Measurements from ENCODE around the gene MRPS35.
A peak's percentile ranks its signal among the peaks of the same experiment; 100 is the strongest.

Gene MRPS35

DNA sequence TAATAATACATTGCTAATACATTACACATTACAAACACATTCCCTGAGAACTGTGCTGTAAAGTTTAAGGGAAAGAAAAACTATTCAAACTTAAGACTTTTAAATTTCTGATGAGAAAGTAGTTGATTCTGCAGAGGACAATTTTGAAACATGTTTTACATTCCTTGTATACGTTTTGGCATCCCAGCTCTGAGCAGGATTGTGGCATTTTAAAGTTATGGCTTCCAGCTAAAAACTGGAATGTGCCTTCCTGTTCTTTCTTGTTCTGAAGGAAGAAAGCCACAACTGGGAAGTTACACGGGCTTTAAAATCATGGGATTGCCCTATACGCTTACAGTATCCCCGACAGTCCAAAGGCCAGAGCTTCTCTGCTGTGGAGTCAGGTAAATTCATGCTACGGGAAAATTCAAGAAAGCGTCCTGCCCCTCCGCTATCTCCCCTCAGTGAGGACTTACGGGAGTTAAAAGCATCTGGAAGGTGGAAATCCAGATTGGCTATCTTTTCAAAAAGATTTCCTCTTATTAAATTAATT lies 58.6 kb downstream of the MRPS35 start:
- TF ChIP-seq, protein P1, sequence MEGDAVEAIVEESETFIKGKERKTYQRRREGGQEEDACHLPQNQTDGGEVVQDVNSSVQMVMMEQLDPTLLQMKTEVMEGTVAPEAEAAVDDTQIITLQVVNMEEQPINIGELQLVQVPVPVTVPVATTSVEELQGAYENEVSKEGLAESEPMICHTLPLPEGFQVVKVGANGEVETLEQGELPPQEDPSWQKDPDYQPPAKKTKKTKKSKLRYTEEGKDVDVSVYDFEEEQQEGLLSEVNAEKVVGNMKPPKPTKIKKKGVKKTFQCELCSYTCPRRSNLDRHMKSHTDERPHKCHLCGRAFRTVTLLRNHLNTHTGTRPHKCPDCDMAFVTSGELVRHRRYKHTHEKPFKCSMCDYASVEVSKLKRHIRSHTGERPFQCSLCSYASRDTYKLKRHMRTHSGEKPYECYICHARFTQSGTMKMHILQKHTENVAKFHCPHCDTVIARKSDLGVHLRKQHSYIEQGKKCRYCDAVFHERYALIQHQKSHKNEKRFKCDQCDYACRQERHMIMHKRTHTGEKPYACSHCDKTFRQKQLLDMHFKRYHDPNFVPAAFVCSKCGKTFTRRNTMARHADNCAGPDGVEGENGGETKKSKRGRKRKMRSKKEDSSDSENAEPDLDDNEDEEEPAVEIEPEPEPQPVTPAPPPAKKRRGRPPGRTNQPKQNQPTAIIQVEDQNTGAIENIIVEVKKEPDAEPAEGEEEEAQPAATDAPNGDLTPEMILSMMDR (IDR thresholded peaks at IDR 0.05; ENCODE audit: extremely low read depth, insufficient read depth, missing control alignments): no peak
- in situ Hi-C loops (cut with MboI; ENCODE audit: low pct_unique_long_range_greater_than_20kb, low sequenced_read_pairs, unreplicated experiment): no loop called here
- DNase-seq (ENCODE audit: low spot score): no peak

DNA sequence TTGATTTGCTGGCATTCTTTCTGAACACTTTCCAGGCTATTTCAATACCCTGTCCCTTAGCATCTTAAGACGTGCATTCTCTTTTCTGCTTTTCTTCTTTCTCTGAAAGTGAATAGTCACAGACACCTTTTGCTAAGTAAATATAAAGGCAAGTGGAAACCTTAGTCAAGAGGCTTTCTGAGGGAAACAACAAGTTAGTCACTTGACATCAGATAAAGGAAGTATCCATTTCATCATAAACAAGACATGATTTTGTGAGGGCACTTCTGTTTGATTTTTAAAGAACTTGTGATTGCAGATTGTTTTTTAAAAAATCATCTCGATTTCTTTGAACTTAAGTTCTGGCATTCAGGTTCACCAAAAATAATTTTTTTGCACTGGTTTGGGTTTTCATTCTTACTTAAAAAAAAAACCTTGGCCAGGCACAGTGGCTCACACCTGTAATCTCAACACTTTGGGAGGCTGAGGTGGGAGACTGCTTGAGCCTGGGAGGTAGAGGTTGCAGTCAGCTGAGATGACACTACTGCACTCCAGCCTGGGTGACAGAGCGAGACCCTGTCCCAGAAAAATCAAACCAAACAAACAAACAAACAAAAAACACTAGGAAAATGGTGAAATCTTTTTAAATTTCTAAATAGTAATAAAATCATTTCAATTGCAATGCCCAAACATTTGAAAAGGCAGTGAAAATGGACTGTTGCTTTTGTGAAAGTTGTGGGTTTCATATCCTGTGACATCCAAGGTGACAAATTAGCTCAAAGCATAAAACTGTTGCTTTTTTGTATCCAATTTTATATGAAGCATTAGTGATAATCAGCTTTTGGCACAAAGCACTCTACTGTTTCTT lies 61.1 kb downstream of the MRPS35 start:
- in situ Hi-C loops (cut with MboI; ENCODE audit: low pct_unique_long_range_greater_than_20kb, low sequenced_read_pairs, unreplicated experiment): no loop called here

DNA sequence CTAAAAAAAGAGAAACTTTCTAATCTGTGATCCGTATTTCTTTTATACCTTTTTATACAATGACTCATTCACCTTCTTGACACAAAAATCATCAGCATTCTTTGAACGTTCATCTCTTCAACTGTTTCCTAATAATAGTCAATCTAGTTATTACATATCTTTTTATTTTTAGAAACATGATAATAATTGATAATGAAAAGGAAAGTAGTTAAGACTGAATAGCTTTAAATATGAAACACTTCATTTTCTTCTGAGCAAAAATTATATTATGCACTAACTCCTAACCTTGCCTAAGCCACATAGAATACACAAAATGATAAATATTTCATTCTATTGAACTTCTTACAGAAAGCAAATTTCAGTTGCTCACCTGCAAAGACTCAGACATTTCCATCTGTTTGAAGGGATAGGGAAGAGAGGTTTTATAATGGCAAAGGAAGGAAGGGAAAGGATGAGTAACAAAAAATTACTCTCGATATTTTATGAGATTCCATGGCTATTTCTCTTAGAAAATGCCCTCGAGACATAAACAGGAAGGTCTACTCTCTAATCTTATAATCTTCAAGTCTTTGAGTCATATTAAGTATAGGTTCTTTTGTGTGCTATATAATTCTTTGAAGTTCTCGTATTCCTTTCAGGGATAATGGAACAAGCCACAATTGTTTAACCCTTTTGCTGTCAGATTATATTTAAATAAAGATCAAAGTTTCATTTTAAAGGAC lies 61.9 kb downstream of the MRPS35 start:
- in situ Hi-C loops (cut with MboI; ENCODE audit: low pct_unique_long_range_greater_than_20kb, low sequenced_read_pairs, unreplicated experiment): no loop called here
- no peak for DNase-seq (ENCODE audit: low spot score)
- TF ChIP-seq, protein P1 (IDR thresholded peaks at IDR 0.05; ENCODE audit: extremely low read depth, insufficient read depth, missing control alignments): no peak

More for the DNA sequence above, 61.1 kb downstream of the MRPS35 start:
- DNase-seq (ENCODE audit: low spot score): no peak
- TF ChIP-seq, protein P1 (IDR thresholded peaks at IDR 0.05; ENCODE audit: extremely low read depth, insufficient read depth, missing control alignments): no peak

GRCh38 chr12:27777141-27777540 lies 66.5 kb downstream of the MRPS35 start:
- TF ChIP-seq, protein P1 (IDR thresholded peaks at IDR 0.05; ENCODE audit: extremely low read depth, insufficient read depth, missing control alignments): no peak
- no peak for DNase-seq (ENCODE audit: low spot score)
- in situ Hi-C loops (cut with MboI; ENCODE audit: low pct_unique_long_range_greater_than_20kb, low sequenced_read_pairs, unreplicated experiment): no loop called here

DNA sequence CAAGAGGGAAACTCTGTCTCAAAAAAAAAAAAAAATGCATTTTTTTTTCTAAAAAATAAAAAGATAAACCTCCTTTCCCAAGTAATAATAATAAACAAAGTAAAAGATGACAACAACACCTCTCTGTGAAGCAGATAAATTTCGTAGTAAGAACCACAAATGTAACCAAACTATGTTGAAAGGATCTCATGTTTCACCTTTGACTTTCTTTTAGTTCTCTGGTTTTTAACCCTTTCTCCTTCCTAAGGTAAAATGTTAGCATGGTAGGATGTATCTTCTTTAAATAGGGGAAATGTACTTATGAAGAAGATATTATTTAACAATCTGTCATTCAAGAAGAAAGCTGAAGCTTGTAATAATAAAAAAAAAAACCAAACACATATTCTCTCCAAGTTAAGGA lies 67.6 kb downstream of the MRPS35 start:
- TF ChIP-seq, protein P1 (IDR thresholded peaks at IDR 0.05; ENCODE audit: extremely low read depth, insufficient read depth, missing control alignments): no peak
- in situ Hi-C loops (cut with MboI; ENCODE audit: low pct_unique_long_range_greater_than_20kb, low sequenced_read_pairs, unreplicated experiment): no loop called here
- DNase-seq (ENCODE audit: low spot score): no peak

GRCh38 chr12:27779416-27779919 lies 68.8 kb downstream of the MRPS35 start:
- in situ Hi-C loops (cut with MboI; ENCODE audit: low pct_unique_long_range_greater_than_20kb, low sequenced_read_pairs, unreplicated experiment): no loop called here
- peak; percentile 53 for DNase-seq (ENCODE audit: low spot score)
- TF ChIP-seq, protein P1 (IDR thresholded peaks at IDR 0.05; ENCODE audit: extremely low read depth, insufficient read depth, missing control alignments): no peak
